Duodenal mucosa (tissue), 2 donors: Measurements from ENCODE around the gene TMEM254.

Source experiments
- H3K27ac ChIP-seq: one replicate; pipeline ENCODE4 v1.7.0; 2013; ENCODE audit warnings: low read depth, low read length
- H3K27me3 ChIP-seq, 2 donors: one replicate each; pipeline ENCODE4 v1.7.0; 2013; ENCODE audit warnings: low read length in 2 of 2, control low read depth in 1 of 2; ENCODE audit not compliant: insufficient read depth in 2 of 2, control insufficient read depth in 1 of 2
- H3K36me3 ChIP-seq, 2 donors: one replicate each; pipeline ENCODE4 v1.7.0; 2013; ENCODE audit warnings: low read length in 2 of 2, control low read depth in 1 of 2; ENCODE audit not compliant: insufficient read depth in 2 of 2, control insufficient read depth in 1 of 2
- H3K4me1 ChIP-seq, 2 donors: one replicate each; pipeline ENCODE4 v1.7.0; 2013; ENCODE audit warnings: low read length in 2 of 2, control low read depth in 1 of 2; ENCODE audit not compliant: insufficient read depth in 2 of 2, control insufficient read depth in 1 of 2
- H3K4me3 ChIP-seq, 2 donors: one replicate each; pipeline ENCODE4 v1.7.0; 2013; ENCODE audit warnings: low read length in 2 of 2, low read depth in 1 of 2
- H3K9ac ChIP-seq, 2 donors: one replicate each; pipeline ENCODE4 v1.7.0; 2013; ENCODE audit warnings: low read length in 2 of 2, low read depth in 1 of 2
- H3K9me3 ChIP-seq, 2 donors: one replicate each; pipeline ENCODE4 v1.7.0; 2013; ENCODE audit warnings: low read length in 2 of 2, control low read depth in 1 of 2; ENCODE audit not compliant: control insufficient read depth in 1 of 2

The TMEM254 gene

GRCh38 chr10:80141696-80142460 lies 63.4 kb downstream of the TMEM254 start:
- H3K4me3 ChIP-seq = no peak overlapping the region
- no peak overlapping the region for H3K27ac ChIP-seq
- no peaks in the 10 kb centered on the region for H3K36me3 ChIP-seq
- peaks cover 0 to 4% of the 10 kb centered on the region in 2 donors for H3K27me3 ChIP-seq
- no peak overlapping the region for H3K9ac ChIP-seq
- peaks cover 11 to 12% of the 10 kb centered on the region in 2 donors for H3K4me1 ChIP-seq
- no peaks in the 10 kb centered on the region for H3K9me3 ChIP-seq
